GM12878 (cell line): ENCODE data around the gene PNISR. TPM values are rescaled to one million over a fixed set of nuclear protein-coding genes. Genes with fewer than 3 reads are reported as not detected.

Experiments used
- ATAC-seq: fragments of 200-7000 bp; cut with Tn5 transposase; 3 replicates; pipeline ENCODE4 v1.9.1; 2020; ENCODE audit warnings: mild to moderate bottlenecking, moderate library complexity
- BruUV-seq: library from RNA; stranded (reverse); fragments of 400-500 nt; replicated peaks from 2 replicates; lab custom pipeline; 2021; lab: Mats Ljungman, UMichigan
- CTCF ChIA-PET: fragments of 300-600 bp; sonication (Branson Sonifier 250); formaldehyde crosslinking; extraction: SDS; loops from one replicate; lab custom pipeline; 2021; ENCODE audit warnings: inconsistent platforms; lab: Yijun Ruan, JAX
- POLR2A ChIA-PET: fragments of 350-600 bp; formaldehyde crosslinking; extraction: SDS; loops from one replicate; lab custom pipeline; 2021; ENCODE audit warnings: inconsistent platforms; lab: Charles Lee
- RAD21 ChIA-PET: fragments of 300-600 bp; sonication (Branson Sonifier 250); formaldehyde crosslinking; loops from one replicate; lab custom pipeline; 2023; ENCODE audit warnings: antibody characterized with exemption; ENCODE audit not compliant: unreplicated experiment; lab: Charles Lee
- SMC1A ChIA-PET: fragments of 300-600 bp; sonication (Branson Sonifier 250); formaldehyde crosslinking; loops from one replicate; lab custom pipeline; 2023; ENCODE audit not compliant: unreplicated experiment, uncharacterized antibody; lab: Charles Lee
- DNase-seq: peaks from one replicate; pipeline ENCODE4 v3.0.0-alpha.2; 2011; ENCODE audit warnings: low read depth, low spot score
- FAIRE-seq: peaks from 3 replicates; lab custom pipeline; 2011; peaks lifted over from hg19 to GRCh38; lab: Jason Lieb, UNC
- H2AFZ ChIP-seq: 2 replicates; pipeline ENCODE4 v1.6.0; 2011; ENCODE audit warnings: low read depth, low read length, control low read depth; ENCODE audit not compliant: control insufficient read depth
- H3K27ac ChIP-seq: 2 replicates; pipeline ENCODE4 v1.5.1; 2011; ENCODE audit warnings: control low read depth; ENCODE audit not compliant: control insufficient read depth, insufficient read depth
- H3K27me3 ChIP-seq, 2 experiments: replicated peaks in 1 of 2; 2 replicates each; pipeline versions ENCODE4 v1.6.0 to v1.6.1; 2011; ENCODE audit warnings: low read length in 1 of 2; ENCODE audit not compliant: control insufficient read depth in 2 of 2, insufficient read depth in 2 of 2
- H3K36me3 ChIP-seq, 2 experiments: 2 replicates each; pipeline ENCODE4 v1.5.1; 2011; ENCODE audit warnings: low read length in 1 of 2; ENCODE audit not compliant: control insufficient read depth in 2 of 2, insufficient read depth in 2 of 2
- H3K4me1 ChIP-seq: 2 replicates; pipeline ENCODE4 v1.6.1; 2011; ENCODE audit warnings: mild to moderate bottlenecking, low read length, moderate library complexity, mixed read lengths; ENCODE audit not compliant: control insufficient read depth, insufficient read depth
- H3K4me2 ChIP-seq: 2 replicates; pipeline ENCODE4 v1.6.0; 2011; ENCODE audit warnings: control low read depth; ENCODE audit not compliant: control insufficient read depth, insufficient read depth
- H3K4me3 ChIP-seq: fragments of 200-600 bp; sonication (generic); 2 replicates; pipeline ENCODE4 v1.5.1; 2016
- H3K79me2 ChIP-seq: 2 replicates; pipeline ENCODE4 v1.6.0; 2011; ENCODE audit warnings: low read length; ENCODE audit not compliant: control insufficient read depth, insufficient read depth
- H3K9ac ChIP-seq: 2 replicates; pipeline ENCODE4 v1.8.0; 2011; ENCODE audit warnings: low read length, control low read depth, mixed read lengths; ENCODE audit not compliant: control insufficient read depth, insufficient read depth
- H3K9me3 ChIP-seq: replicated peaks from 3 replicates; pipeline ENCODE4 v1.5.1; 2011; ENCODE audit warnings: mild to moderate bottlenecking, low read length; ENCODE audit not compliant: control insufficient read depth, insufficient read depth
- H4K20me1 ChIP-seq: 2 replicates; pipeline ENCODE4 v1.6.0; 2011; ENCODE audit not compliant: control insufficient read depth, insufficient read depth
- CEBPB ChIP-seq, 2 experiments: fragments of 150-350 bp in 1 of 2; IDR thresholded peaks; 2 replicates each; pipeline ENCODE4 v1.6.1; 2012 to 2014; ENCODE audit warnings: low read depth in 2 of 2, low read length in 2 of 2, borderline replicate concordance in 1 of 2, inconsistent platforms in 1 of 2
- EZH2 ChIP-seq: IDR thresholded peaks from 2 replicates; pipeline ENCODE4 v1.6.1; 2012; ENCODE audit warnings: low read depth, mild to moderate bottlenecking, control low read depth, inconsistent platforms, low read length, borderline replicate concordance; ENCODE audit not compliant: control insufficient read depth
- FOS ChIP-seq: IDR thresholded peaks from 3 replicates; pipeline ENCODE4 v1.6.1; 2011; ENCODE audit warnings: borderline replicate concordance; ENCODE audit not compliant: insufficient read length; ENCODE audit errors: extremely low read depth
- IRF3 ChIP-seq: fragments of 450-650 bp; IDR thresholded peaks from 2 replicates; pipeline ENCODE4 v1.6.1; 2014; ENCODE audit warnings: mild to moderate bottlenecking
- KAT2A ChIP-seq: conservative IDR thresholded peaks from 2 replicates; pipeline ENCODE4 v1.6.1; 2011; ENCODE audit warnings: low read depth, low read length; ENCODE audit not compliant: control insufficient read depth
- MTA2 ChIP-seq: fragments of 450-650 bp; IDR thresholded peaks from 2 replicates; pipeline ENCODE4 v1.6.1; 2016; ENCODE audit warnings: low read depth, mild to moderate bottlenecking, moderate library complexity
- MYC ChIP-seq: IDR thresholded peaks from 2 replicates; pipeline ENCODE4 v1.6.1; 2011; ENCODE audit warnings: mild to moderate bottlenecking, low read length, moderate library complexity, inconsistent platforms; ENCODE audit not compliant: insufficient read depth, insufficient replicate concordance, insufficient read length, severe bottlenecking
- NR2C1 ChIP-seq: fragments of 450-650 bp; IDR thresholded peaks from 2 replicates; pipeline ENCODE4 v1.6.1; 2017; ENCODE audit warnings: antibody characterized with exemption, mild to moderate bottlenecking, moderate library complexity
- NRF1 ChIP-seq: conservative IDR thresholded peaks from 2 replicates; pipeline ENCODE4 v1.6.1; 2011; ENCODE audit warnings: mild to moderate bottlenecking, low read depth, low read length, improper control_type of control experiment
- RBBP5 ChIP-seq: fragments of 200-600 bp; sonication (generic); conservative IDR thresholded peaks from 2 replicates; pipeline ENCODE4 v1.6.1; 2016
- RELA ChIP-seq: fragments of 450-650 bp; IDR thresholded peaks from 2 replicates; pipeline ENCODE4 v1.8.0; 2014; ENCODE audit warnings: borderline replicate concordance; ENCODE audit not compliant: partially characterized antibody
- REST ChIP-seq: IDR thresholded peaks from 2 replicates; pipeline ENCODE4 v1.6.1; 2012; ENCODE audit warnings: mild to moderate bottlenecking, low read depth, low read length
- SREBF2 ChIP-seq: IDR thresholded peaks from 2 replicates; pipeline ENCODE4 v1.6.1; 2012; ENCODE audit warnings: mild to moderate bottlenecking, low read length
- USF2 ChIP-seq: IDR thresholded peaks from 2 replicates; pipeline ENCODE4 v1.6.1; 2011; ENCODE audit warnings: low read depth, low read length, improper control_type of control experiment, borderline replicate concordance
- ZBTB33 ChIP-seq: fragments of 450-650 bp; IDR thresholded peaks from 2 replicates; pipeline ENCODE4 v1.6.1; 2017; ENCODE audit warnings: mild to moderate bottlenecking
- WGBS: methylation state at CpG from one replicate; pipeline ENCODE4 v1.1.6; 2016; ENCODE audit warnings: low lambda C conversion rate; ENCODE audit not compliant: insufficient replicate concordance, insufficient coverage; ENCODE audit errors: missing lambda C conversion rate; 5-methylcytosine and 5-hydroxymethylcytosine counted together
- in situ Hi-C: fragments of 300-500 bp; cut with MboI; formaldehyde crosslinking; loops from 9 replicates; pipeline ENCODE4 v1.14.3; 2018; ENCODE audit warnings: mixed read lengths
- intact Hi-C: fragments of 100-400 bp; cut with micrococcal nuclease; formaldehyde crosslinking; loops from one replicate; pipeline ENCODE4 v1.14.2; 2022; ENCODE audit not compliant: unreplicated experiment
- polyA plus RNA-seq, 11 experiments: library from polyadenylated mRNA; depleted of rRNA in 4 of 11; unstranded in 6 of 11; stranded (reverse) in 5 of 11; fragments of >200 nt; fragmentation: Nextera tagmentation in 4 of 11; fragmentation: Illumina TruSeq in 1 of 11; extraction: Ambion mirVana in 4 of 11; extraction: Trizol in 1 of 11; gene quantifications; 1 replicate in 1 of 11; 2 replicates in 10 of 11; pipeline versions ENCODE4 v1.2.1 to v1.2.3, GENCODE V29; 2011 to 2016; ENCODE audit warnings: inconsistent platforms in 2 of 11, missing spikeins in 2 of 11, low read depth in 1 of 11
- total RNA-seq, 4 experiments: library from RNA; depleted of rRNA in 3 of 4; stranded (reverse); fragments of >200 nt in 3 of 4; fragmentation: Illumina TruSeq in 1 of 4; extraction: Trizol in 1 of 4; gene quantifications; 2 replicates each; pipeline versions ENCODE4 v1.2.1 to v1.2.3, GENCODE V29; 2013 to 2021

PNISR gene
- total and polyA plus RNA-seq, 10 of the 15 experiments (the other 5 are each of a cell fraction or from before 2014, with no cell fraction given): 79.1 to 180 (median 105) TPM

- RAD21 ChIA-PET: interaction anchor here (1.0 kb wide), 1 partner anchor 14 kb away, joined by 3 read pairs; no protein-coding TSS in a partner anchor
- SMC1A ChIA-PET: interaction anchor here (1.3 kb wide), 2 partner anchors 11 to 14 kb away, joined by 3 to 4 read pairs; no protein-coding TSS in a partner anchor
- H3K36me3 ChIP-seq: no peaks in the 10 kb centered on the region
- H3K27ac ChIP-seq: no peak overlapping the region
- no peaks in the 10 kb centered on the region for H3K4me1 ChIP-seq
- H3K9ac ChIP-seq: no peak overlapping the region
- no peak overlapping the region for H3K4me3 ChIP-seq
- DNase-seq: no peak
- no TSS peak for BruUV-seq
- CTCF ChIA-PET: interaction anchor here (0.5 to 3.1 kb wide), 3 partner anchors 14 to 121 kb away, joined by 3 to 14 read pairs (median 6); no protein-coding TSS in a partner anchor
- POLR2A ChIA-PET: no interaction called here
- no peaks in the 10 kb centered on the region for H3K9me3 ChIP-seq
- no peaks in the 10 kb centered on the region for H3K79me2 ChIP-seq
- no peaks in the 10 kb centered on the region for H4K20me1 ChIP-seq
- intact Hi-C loops (no loop called here), in situ Hi-C loops (no loop called here)
- no peak for ATAC-seq
- H2AFZ ChIP-seq: no peak overlapping the region
- peaks cover 6 to 19% of the 10 kb centered on the region in 2 experiments for H3K27me3 ChIP-seq
- no peak for FAIRE-seq
- H3K4me2 ChIP-seq: peak overlapping the region; percentile 79; the same call in 1 of the 2 replicates
- WGBS: 71% methylated on average over 25 of the region's 25 CpGs
- TF ChIP-seq RBBP5 (no peak), RELA (no peak), SREBF2 (no peak), CEBPB (IDR thresholded peaks at IDR 0.05; ENCODE audit: borderline replicate concordance in 1 of 2, low read depth in 2 of 2, low read length in 2 of 2) (no peak), MTA2 (no peak), KAT2A (no peak), ZBTB33 (no peak), FOS (no peak), USF2 (no peak), IRF3 (no peak), REST (no peak), NRF1 (no peak), MYC (no peak), NR2C1 (no peak), EZH2 (no peak)
Observed at GRCh38 chr6:99348288-99349170, 76.6 kb downstream of the PNISR start.
